NCI-H446 (cell line): ENCODE results near the gene FOXD2.

Experiments used
- DNase-seq, 2 experiments: peaks; one replicate each; lab custom pipeline; 2025; lab: John Stamatoyannopoulos, UW

The FOXD2 gene

DNA sequence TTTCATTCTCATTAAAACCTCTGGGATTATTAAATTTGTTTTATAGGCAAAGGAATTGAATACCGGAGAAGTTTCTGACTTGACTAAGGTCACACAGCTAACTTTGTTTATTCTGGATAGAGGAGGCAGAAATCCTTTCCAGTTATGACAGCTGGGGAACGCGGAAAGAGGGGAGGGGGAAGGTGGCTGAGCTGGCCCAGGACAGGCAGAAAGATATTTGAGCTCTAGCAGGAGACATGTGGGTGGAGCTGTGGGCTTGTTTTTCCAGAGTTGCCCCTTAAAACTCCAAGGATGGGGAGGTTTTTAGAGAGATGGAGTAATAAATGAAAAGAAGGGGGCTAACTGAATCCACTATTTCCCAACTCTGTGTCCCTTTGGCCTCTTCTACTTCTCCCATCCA is 27.8 kb downstream of the FOXD2 start:
- DNase-seq = no peak

DNA sequence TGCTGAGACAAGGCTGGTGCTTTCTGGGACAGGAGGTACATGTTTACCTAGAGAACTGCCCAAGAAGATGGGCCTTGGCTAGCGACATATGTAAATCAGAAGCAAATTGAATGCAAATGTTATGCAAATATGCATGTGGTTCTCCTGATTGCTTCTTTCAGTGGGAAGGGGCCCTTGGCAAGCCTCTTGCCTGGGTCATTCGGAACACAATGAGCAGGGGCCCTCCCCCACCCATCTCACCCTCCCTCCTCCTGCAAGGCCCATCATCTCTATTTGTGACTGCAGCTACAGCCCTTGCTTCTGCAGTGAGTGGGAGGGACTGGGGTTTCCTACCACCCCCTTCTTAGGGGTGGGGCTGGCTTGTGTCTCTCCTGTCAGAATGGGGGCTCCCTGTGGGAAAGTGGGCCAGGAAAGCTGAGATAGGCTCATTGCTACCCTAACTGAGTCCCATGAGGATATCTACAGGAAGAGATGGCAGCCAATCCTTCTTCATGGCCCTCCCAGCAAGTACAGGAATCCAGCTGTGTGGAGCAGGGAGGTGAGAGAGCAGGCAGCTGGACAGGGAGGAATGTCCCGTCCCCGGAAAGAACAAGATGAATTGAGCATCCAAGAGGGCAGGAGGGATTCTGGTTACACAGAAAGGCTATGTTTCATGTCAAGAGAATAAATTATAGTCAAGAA is 31.0 kb downstream of the FOXD2 start:
- no peak for DNase-seq

DNA sequence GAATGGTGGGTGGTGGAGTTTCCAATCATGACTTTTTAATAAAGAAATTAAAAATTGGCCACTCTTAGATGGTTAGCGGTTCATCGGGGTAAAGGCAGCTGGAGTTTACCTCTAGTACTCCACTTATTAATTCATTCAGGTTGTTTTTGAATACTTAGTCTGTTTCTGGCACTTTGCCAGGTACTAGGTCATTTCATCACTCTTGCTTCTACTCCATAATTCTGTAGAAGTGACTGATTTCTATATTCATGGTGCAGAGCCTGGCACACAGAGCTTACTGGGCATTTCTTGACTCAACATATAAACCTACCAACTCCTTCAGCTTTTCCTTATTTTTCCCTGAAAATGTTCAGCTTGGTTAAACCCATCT is 31.5 kb downstream of the FOXD2 start:
- DNase-seq = no peak

DNA sequence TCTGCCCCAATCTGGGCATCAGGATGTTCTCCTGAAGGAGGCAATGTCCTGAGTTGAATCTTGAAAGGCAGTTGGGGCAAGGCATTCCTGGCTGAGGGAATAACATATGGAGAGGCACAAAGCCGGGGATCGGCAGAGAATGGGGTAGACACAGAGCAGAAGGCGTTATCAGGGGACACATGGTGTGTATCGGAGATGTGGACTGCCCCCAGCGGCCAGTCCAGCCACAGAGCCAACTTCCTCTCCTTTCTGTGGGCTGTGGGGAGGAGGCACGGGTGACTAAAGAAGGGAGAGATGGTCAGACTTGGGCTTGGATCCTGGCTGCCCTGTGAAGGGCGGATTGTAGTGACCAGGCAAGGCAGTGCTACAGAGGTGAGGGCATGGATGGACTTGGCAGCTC is 32.1 kb downstream of the FOXD2 start:
- DNase-seq = no peak

DNA sequence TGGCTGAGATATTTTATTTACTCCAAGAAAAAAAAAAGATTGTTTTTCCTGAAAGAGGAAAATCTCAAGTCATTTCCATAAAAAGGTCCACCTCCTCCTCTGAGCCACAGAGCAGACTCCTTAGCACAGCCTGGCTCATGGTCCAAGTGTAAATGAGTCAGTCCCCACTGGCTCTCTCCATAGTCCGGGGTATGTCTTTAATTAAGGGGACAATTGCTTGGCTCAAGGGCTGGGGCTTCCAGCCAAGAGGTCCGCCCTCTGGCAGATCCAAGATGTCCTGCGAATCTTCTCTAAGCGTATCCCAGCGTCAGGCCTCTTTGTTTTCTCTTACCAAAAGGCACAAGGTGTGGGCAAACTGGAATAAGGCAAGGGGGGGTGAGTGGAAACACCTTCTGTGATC is 33.3 kb downstream of the FOXD2 start:
- no peak for DNase-seq

DNA sequence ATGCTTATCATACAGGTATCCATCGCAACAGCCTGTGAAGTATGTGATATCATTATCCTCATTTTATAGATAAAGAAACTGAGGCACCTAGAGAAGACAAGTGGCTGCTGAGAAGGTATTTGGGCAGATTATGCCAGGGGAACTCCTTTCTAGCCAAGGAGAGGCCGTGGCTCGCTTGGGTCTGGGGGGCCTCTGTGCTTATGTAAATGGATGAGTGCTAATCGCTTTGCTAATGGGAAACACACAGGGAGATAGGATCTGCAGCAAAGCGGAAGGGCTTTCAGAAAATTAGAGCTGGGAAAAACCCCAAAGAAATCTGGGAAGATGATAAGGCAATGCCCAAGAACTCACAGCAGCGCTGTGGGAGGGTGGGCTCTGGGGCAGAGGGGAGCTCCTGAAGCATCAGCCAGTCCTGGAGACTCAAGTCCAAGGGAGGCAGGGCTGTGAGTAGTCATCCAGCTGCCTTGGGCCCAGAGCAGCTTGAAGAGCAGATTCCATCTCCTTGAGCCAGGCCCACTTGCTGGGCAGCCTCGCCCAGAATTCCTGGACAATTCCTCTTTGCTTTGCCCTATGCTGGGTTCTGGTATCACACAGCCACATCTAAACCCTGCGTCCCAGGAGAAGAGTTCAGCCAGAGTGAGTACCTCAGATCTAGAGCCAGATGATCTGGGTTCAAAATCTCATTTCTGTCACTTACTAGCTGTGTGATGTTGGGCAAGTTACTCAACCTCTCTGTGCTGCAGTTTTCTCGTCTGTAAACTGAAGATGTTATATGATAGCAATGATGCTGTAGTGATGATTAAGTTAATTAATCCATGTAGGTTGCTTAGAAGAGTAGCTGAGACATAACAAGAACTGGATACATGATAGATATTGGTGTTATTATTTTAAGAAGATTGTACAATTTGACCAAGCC is 36.7 kb downstream of the FOXD2 start:
- no peak for DNase-seq

DNA sequence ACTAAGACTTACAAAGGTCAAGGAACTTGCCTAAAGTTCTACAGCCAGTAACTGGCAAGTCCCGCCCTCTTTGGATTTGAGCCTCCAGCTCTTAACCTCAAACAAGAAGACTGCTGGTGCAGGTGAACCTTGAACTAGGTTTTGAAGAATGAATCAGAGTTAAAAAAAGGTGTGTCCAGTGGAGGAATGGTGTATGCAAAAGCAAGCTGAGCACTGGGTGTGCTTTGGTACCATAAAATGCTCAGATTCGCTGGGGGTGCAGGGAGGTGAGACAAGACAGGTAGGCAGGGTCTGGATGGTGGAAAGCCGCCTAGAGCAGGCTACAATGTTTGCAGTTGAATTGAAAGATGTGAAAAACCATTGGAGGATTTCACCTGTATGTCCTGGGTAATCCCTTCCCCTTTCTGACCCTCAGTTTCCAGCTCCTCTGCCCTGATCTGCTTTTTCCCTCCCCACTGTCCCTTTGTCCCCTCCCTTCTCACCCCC is 39.8 kb downstream of the FOXD2 start:
- DNase-seq = no peak

DNA sequence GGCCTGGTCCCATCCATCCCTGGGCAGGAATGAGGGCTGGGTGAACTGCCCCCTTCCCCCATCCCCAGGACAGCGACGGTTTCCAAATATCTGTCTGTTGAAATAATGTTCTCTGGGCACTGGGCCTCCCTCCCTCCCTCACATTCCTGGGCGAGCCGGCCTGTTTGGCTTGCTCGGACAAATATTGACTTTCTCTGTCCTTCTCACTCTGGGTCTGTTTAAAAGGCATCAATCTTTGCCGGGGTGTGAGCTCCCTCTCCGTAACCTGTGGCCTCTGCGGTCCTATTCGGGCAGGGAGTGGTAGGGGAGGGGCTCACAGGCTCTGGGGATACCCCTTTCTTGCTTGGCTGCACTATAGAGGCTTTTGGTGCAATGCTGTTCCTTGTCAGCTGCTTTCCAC is 40.2 kb downstream of the FOXD2 start:
- DNase-seq = no peak

DNA sequence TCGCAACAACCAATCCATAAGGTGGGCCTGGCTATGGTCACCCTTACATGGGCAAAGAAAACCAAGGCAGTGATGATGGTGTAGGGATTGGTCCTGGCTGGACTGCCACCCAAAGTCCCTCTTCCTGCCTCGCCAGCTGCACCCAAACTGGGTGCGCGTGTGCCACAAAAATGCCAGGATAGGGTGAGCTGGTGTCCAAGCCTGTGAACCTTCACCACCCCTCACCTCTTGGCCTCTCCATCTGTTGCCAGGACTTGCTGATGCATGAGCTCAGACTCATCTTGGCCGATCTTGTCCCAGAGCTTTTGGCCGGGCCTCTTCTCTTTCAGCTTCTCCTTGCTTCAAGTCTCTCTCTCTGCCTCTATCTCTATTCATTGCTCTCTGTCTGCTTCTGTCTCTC is 41.8 kb downstream of the FOXD2 start:
- DNase-seq = no peak

DNA sequence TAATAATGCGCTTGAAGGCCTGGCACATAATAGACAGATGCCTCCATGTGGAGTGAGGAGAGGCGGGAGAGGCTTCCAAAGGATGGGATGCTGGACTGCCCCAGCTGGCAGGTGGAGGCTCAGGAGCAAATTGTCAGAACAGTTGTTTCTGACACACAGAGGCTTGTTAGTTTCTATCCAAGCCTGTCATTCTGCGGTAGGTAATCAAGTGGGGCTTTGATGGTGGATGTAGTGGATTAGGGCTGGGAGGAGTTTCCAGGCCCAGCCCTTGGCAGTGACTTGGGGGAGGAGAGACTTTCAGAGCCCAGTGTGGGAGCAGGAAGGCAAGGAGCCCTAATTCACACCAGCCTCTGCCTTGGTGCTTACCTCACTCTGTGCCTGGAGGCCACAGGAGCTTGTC is 44.1 kb downstream of the FOXD2 start:
- no peak for DNase-seq

DNA sequence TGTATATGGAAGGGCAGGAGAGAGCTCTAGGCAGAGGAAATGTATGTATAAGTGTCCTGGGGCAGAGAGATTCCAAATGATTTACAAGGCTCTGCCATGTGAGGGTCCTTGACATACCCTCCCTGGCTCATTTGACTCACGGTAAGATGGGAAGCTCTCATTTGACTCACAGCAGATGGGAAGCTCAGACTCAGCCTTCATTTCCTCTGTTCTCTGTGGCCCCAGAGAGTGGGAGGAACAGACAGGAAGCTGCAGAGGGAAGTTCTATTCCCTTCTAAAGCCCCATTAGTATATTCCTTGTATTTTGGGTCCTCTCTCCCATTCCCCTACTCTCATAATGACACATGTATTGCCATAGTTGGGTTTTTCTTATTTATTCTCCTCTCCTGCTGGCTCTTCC is 44.9 kb downstream of the FOXD2 start:
- no peak for DNase-seq

DNA sequence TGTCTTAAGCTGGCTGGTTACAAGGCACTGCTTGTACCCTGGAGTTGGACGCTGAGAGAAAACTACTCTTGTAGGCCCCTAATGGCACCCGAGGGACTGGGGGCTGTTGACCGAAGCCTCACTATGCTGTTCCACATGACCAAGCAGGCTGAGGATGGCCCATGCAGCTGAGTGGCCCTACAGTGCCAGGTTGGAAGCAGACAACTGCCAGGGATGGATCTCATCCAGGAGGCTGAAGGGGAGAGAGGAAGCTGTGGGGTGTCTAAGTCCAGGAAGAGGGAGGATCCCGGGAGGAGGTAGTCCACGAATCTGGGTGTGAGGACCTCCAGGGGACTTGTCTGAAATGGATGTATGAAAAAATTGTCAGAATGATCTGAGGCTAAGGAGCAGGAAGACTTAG is 45.8 kb downstream of the FOXD2 start:
- DNase-seq = no peak

DNA sequence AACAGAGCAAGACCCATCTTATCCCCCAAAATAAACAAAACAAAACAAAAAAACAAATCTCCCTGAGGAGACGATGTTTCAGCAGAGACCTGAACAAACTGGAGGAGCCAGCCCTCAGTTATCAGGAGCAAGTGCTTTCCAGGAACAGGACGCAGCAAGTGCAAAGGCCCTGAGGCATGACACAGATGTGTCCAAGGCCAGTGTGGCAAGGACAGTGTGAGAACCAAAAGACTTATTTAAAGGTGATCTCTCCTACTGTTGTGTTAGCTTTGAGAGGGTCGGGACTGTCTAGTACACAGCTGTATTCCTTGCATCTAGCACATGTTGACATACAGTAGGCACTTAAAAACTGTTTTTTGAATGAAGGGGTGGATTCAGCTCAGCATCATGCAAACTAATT is 48.0 kb downstream of the FOXD2 start:
- no peak for DNase-seq

DNA sequence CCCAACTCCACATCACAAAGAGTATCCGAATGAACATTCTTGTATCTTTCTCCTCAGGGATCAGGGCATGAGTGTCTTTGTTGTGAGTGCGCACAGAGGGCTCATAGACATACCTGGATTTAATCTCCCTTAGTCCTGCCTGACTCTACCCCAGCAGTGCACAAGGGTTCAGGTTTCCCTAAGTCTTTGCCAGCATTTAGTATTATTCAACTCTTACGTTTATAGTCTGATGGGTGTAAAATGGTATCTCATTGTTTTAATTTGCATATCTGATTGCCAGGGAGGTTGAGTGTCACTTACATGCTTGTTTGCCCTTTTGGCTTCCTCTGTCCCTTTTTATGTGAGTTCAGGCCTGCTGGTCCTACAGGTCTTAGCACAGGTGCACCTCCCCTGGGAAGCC is 49.5 kb downstream of the FOXD2 start:
- DNase-seq = no peak

DNA sequence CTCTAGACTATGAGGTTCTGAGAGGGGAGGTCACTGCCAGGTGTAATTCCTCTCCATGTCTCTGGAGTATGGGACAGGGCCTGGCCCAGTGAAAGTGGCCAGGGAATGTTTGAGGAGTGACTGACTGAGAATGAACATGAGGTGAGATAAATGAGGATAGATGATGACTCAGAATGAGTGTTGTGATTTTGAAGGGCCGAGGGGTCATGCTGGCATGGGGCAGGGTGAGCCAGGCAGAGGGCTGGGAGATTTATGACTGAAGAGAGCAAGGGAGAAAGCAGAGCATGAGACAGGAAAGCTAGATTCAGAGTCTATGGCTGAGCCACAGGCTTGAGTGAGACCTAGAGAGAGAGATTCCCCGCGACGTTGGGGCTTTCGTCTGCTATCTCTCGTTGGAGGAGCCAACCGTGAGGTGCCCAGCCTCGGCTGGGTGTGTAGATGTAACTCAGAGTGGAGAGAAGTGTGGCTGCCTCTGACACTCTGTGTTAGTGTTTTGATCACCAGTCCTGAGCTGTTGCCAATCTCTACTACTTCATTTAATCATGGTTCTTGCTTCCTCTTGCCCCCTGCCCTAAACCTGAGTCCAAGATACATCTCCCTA is 50.1 kb downstream of the FOXD2 start:
- DNase-seq = no peak
